SK-N-SH treated with all-trans-retinoic acid at 6 μM for 48 hours (cell line): Measurements from ENCODE around the gene ISLR.

ENCODE experiments used
- OSR1 ChIP-seq: fragments of 250-450 bp; sonication (Bioruptor Pico); IDR thresholded peaks from 2 replicates; pipeline ENCODE4 v1.8.0; 2022; ENCODE audit warnings: moderate library complexity, mild to moderate bottlenecking, inconsistent platforms
- PPARA ChIP-seq: fragments of 250-450 bp; sonication (Bioruptor Pico); IDR thresholded peaks from 2 replicates; pipeline ENCODE4 v1.5.0; 2020; ENCODE audit warnings: mild to moderate bottlenecking, borderline replicate concordance

GRCh38 chr15:74214324-74215021 lies 41.0 kb downstream of the ISLR start:
- TF ChIP-seq OSR1 (CRISPR knock-in tag): no peak
- no peak for TF ChIP-seq PPARA
